Measurements from ENCODE around the gene FAM184A. TPM values are rescaled to one million over a fixed set of nuclear protein-coding genes. Genes with fewer than 3 reads are reported as not detected.

The FAM184A gene
- total RNA-seq, 1 experiment from 2014 or later, result 13.3 TPM

GRCh38 chr6:118934461-118935330 is 143.8 kb downstream of the FAM184A start, which contains the start of gene MCM9 (continued):
- TF ChIP-seq ARID4B (CRISPR knock-in tag; IDR thresholded peaks at IDR 0.05; ENCODE audit: borderline replicate concordance) (no peak), ZNF425 (CRISPR knock-in tag; conservative IDR thresholded peaks at IDR 0.05) (no peak), FOXK1 (CRISPR knock-in tag; IDR thresholded peaks at IDR 0.05) (peak; percentile 76), FOXP1 (CRISPR knock-in tag; IDR thresholded peaks at IDR 0.05; ENCODE audit: borderline replicate concordance) (peak; percentile 95), SMAD4 (CRISPR knock-in tag; IDR thresholded peaks at IDR 0.05) (no peak), CREM (CRISPR knock-in tag; IDR thresholded peaks at IDR 0.05) (peak; percentile 83), NR1H2 (CRISPR knock-in tag; IDR thresholded peaks at IDR 0.05) (no peak), ZNF121 (CRISPR knock-in tag; IDR thresholded peaks at IDR 0.05) (no peak), NFYB (CRISPR knock-in tag; conservative IDR thresholded peaks at IDR 0.05; ENCODE audit: low read depth) (no peak), TP53 (CRISPR knock-in tag; IDR thresholded peaks at IDR 0.05) (no peak), GTF2I (CRISPR knock-in tag; conservative IDR thresholded peaks at IDR 0.05) (no peak), PRRX2 (CRISPR knock-in tag; IDR thresholded peaks at IDR 0.05) (no peak), E2F1 (CRISPR knock-in tag; IDR thresholded peaks at IDR 0.05) (no peak), NR2C2 (CRISPR knock-in tag; IDR thresholded peaks at IDR 0.05) (no peak), CREB1 (CRISPR knock-in tag; IDR thresholded peaks at IDR 0.05) (no peak), USF1 (CRISPR knock-in tag; IDR thresholded peaks at IDR 0.05) (peak; percentile 47; the same call in 1 of the 2 replicates), CTCF (IDR thresholded peaks at IDR 0.05) (no peak), KAT7 (CRISPR knock-in tag; IDR thresholded peaks at IDR 0.05; ENCODE audit: borderline replicate concordance) (0 out of 2 replicates have a peak, but pooled peaks have one; percentile 75)

Data from WTC11 (cell line).